ENCODE results near the gene FAM3A.
A peak's percentile ranks its signal among the peaks of the same experiment; 100 is the strongest.

FAM3A gene

GRCh38 chrX:154483325-154483724 is 32.7 kb downstream of the FAM3A start:
- no peak overlapping the region for H3K4me3 ChIP-seq (ENCODE audit: control insufficient read depth, low read depth, low read length)
- DNase-seq (ENCODE audit: low read depth): no peak
- TF ChIP-seq CTCF (conservative IDR thresholded peaks at IDR 0.05; ENCODE audit: control insufficient read depth, insufficient read depth, low read depth, low read length): no peak

DNA sequence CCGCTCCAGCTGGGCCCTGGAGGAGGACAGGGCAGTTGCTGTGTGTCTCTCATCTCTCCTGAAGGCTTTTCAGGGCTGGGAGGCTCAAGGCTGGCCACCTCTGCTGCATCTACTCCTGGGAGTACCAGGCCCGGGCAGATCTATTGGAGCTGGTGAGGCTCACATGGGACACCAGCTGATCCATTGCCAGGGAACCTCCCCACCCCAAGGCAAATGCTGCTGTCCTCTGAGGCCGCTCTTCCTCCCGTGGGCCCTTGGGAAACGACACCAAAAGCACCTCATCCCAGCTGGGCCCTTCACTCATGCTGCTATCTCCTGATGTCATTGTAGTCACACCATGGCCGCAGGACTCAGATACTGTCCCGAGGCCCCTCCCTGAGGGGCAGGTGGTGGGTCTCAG is 33.2 kb downstream of the FAM3A start:
- no peak for DNase-seq (ENCODE audit: low read depth)
- no peak for TF ChIP-seq CTCF (conservative IDR thresholded peaks at IDR 0.05; ENCODE audit: control insufficient read depth, insufficient read depth, low read depth, low read length)
- H3K4me3 ChIP-seq (ENCODE audit: control insufficient read depth, low read depth, low read length): no peak overlapping the region

- DNase-seq (ENCODE audit: low read depth): no peak
- TF ChIP-seq CTCF (conservative IDR thresholded peaks at IDR 0.05; ENCODE audit: control insufficient read depth, insufficient read depth, low read depth, low read length): no peak
- H3K4me3 ChIP-seq (ENCODE audit: control insufficient read depth, low read depth, low read length): no peak overlapping the region
Observed at GRCh38 chrX:154481911-154482601, 34.0 kb downstream of the FAM3A start.

- no peak for DNase-seq (ENCODE audit: low read depth)
- no peak for TF ChIP-seq CTCF (conservative IDR thresholded peaks at IDR 0.05; ENCODE audit: control insufficient read depth, insufficient read depth, low read depth, low read length)
- H3K4me3 ChIP-seq (ENCODE audit: control insufficient read depth, low read depth, low read length): no peak overlapping the region
Observed at GRCh38 chrX:154481195-154481594, 34.8 kb downstream of the FAM3A start.

GRCh38 chrX:154478728-154479622 is 37.1 kb downstream of the FAM3A start, which contains the start of gene LAGE3:
Gene LAGE3 (minus strand): TSS chrX:154479281. CDS start chrX:154478915, 366 bp downstream.
- H3K4me3 ChIP-seq (ENCODE audit: control insufficient read depth, low read depth, low read length): peak within 1 kb of the TSS; percentile 49

More at GRCh38 chrX:154478728-154479622, 37.1 kb downstream of the FAM3A start, which contains the start of gene LAGE3:
- DNase-seq (ENCODE audit: low read depth): peak; percentile 81
- no peak for TF ChIP-seq CTCF (conservative IDR thresholded peaks at IDR 0.05; ENCODE audit: control insufficient read depth, insufficient read depth, low read depth, low read length)
